ENCODE results near the gene PDHB. TPM values are rescaled to one million over a fixed set of nuclear protein-coding genes. Genes with fewer than 3 reads are reported as not detected.

Gene PDHB
- total RNA-seq, 1 donor from 2014 or later, result 76.9 TPM

- no peaks in the 10 kb centered on the region for H3K4me1 Mint-ChIP-seq (ENCODE audit: unreplicated experiment)
- no peaks in the 10 kb centered on the region for H3K27me3 Mint-ChIP-seq
- no peak overlapping the region for H3K4me3 Mint-ChIP-seq
- no peak overlapping the region for H3K27ac Mint-ChIP-seq
- TF ChIP-seq CTCF (conservative IDR thresholded peaks at IDR 0.05), result no peak
- H3K36me3 Mint-ChIP-seq, result peaks cover 32% of the 10 kb centered on the region
- H3K9me3 Mint-ChIP-seq, result no peaks in the 10 kb centered on the region
- DNase-seq (ENCODE audit: extremely low spot score, unreplicated experiment), result no peak
Observed at GRCh38 chr3:58425782-58426181, 7.8 kb downstream of the PDHB start.

GRCh38 chr3:58424613-58425012 lies 9.0 kb downstream of the PDHB start:
- Mint-ChIP-seq H3K27me3 (no peaks in the 10 kb centered on the region), H3K36me3 (peaks cover 35% of the 10 kb centered on the region)

GRCh38 chr3:58422756-58423325 lies 10.8 kb downstream of the PDHB start:
- TF ChIP-seq CTCF (conservative IDR thresholded peaks at IDR 0.05), result no peak
- H3K36me3 Mint-ChIP-seq, result peaks cover 27% of the 10 kb centered on the region
- no peaks in the 10 kb centered on the region for H3K9me3 Mint-ChIP-seq
- H3K4me3 Mint-ChIP-seq, result no peak overlapping the region
- no peak overlapping the region for H3K27ac Mint-ChIP-seq
- H3K4me1 Mint-ChIP-seq (ENCODE audit: unreplicated experiment), result peaks cover 4% of the 10 kb centered on the region
- DNase-seq (ENCODE audit: extremely low spot score, unreplicated experiment), result no peak
- no peaks in the 10 kb centered on the region for H3K27me3 Mint-ChIP-seq

More at GRCh38 chr3:58424613-58425012, 9.0 kb downstream of the PDHB start:
- no peak for DNase-seq (ENCODE audit: extremely low spot score, unreplicated experiment)
- Mint-ChIP-seq H3K27ac (no peak overlapping the region), H3K4me1 (ENCODE audit: unreplicated experiment) (no peaks in the 10 kb centered on the region), H3K4me3 (no peak overlapping the region), H3K9me3 (no peaks in the 10 kb centered on the region)
- no peak for TF ChIP-seq CTCF (conservative IDR thresholded peaks at IDR 0.05)

GRCh38 chr3:58421004-58421403 lies 12.6 kb downstream of the PDHB start:
- Mint-ChIP-seq H3K4me3 (no peak overlapping the region), H3K4me1 (ENCODE audit: unreplicated experiment) (peaks cover 4% of the 10 kb centered on the region), H3K27me3 (no peaks in the 10 kb centered on the region), H3K36me3 (peaks cover 24% of the 10 kb centered on the region), H3K9me3 (no peaks in the 10 kb centered on the region), H3K27ac (no peak overlapping the region)
- DNase-seq (ENCODE audit: extremely low spot score, unreplicated experiment), result no peak
- no peak for TF ChIP-seq CTCF (conservative IDR thresholded peaks at IDR 0.05)

- H3K27ac Mint-ChIP-seq, result no peak overlapping the region
- H3K4me1 Mint-ChIP-seq (ENCODE audit: unreplicated experiment), result peaks cover 4% of the 10 kb centered on the region
- TF ChIP-seq CTCF (conservative IDR thresholded peaks at IDR 0.05), result no peak
- no peaks in the 10 kb centered on the region for H3K9me3 Mint-ChIP-seq
- H3K27me3 Mint-ChIP-seq, result no peaks in the 10 kb centered on the region
- peaks cover 18% of the 10 kb centered on the region for H3K36me3 Mint-ChIP-seq
- H3K4me3 Mint-ChIP-seq, result no peak overlapping the region
- DNase-seq (ENCODE audit: extremely low spot score, unreplicated experiment), result no peak
Observed at GRCh38 chr3:58419780-58420507, 13.7 kb downstream of the PDHB start.
